ENCODE results near the gene IQSEC1.

DNA sequence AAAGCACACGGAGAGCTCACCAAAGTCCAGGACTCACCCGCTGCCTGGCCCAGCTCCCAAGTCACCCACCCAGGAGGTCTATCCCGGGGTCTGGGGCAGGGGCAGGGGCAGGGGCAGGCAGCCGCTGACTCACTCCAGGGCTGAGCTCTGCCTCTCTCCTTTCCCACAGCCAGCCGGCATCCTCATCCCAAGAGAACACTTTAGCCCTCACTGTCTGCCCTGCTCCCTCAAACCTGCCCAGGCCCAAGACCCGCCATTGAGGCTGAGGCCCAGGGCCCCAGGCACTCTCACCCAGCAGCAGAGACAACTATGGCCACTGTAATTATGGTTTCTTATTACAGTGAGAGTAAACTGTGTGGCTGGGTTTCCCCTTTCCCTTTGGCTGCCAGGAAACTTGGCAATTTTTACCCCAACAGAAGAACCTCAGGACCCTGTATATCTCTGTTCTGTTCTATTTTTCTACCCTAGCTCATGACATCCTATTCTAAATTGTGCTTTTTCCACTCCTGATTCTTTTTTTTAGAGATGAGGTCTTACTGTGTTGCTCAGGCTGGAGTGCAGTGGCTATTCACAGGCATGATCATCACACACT lies 53.0 kb downstream of the IQSEC1 start:
- TF ChIP-seq, protein P1, sequence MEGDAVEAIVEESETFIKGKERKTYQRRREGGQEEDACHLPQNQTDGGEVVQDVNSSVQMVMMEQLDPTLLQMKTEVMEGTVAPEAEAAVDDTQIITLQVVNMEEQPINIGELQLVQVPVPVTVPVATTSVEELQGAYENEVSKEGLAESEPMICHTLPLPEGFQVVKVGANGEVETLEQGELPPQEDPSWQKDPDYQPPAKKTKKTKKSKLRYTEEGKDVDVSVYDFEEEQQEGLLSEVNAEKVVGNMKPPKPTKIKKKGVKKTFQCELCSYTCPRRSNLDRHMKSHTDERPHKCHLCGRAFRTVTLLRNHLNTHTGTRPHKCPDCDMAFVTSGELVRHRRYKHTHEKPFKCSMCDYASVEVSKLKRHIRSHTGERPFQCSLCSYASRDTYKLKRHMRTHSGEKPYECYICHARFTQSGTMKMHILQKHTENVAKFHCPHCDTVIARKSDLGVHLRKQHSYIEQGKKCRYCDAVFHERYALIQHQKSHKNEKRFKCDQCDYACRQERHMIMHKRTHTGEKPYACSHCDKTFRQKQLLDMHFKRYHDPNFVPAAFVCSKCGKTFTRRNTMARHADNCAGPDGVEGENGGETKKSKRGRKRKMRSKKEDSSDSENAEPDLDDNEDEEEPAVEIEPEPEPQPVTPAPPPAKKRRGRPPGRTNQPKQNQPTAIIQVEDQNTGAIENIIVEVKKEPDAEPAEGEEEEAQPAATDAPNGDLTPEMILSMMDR (IDR thresholded peaks at IDR 0.05): no peak
- no peak for TF ChIP-seq POLR2A (IDR thresholded peaks at IDR 0.05)

Data from breast epithelium (tissue), 3 donors.